OCI-LY1 (cell line): Measurements from ENCODE around the gene EMID1.

Experiments used
- H2AFZ ChIP-seq: fragments of 200-600 bp; sonication (generic), shearing (Covaris generic); 2 replicates; pipeline ENCODE4 v1.6.0; 2014; ENCODE audit warnings: antibody characterized with exemption, mild to moderate bottlenecking, low read length
- H3F3A ChIP-seq: fragments of 200-600 bp; sonication (generic), shearing (Covaris generic); 2 replicates; pipeline ENCODE4 v1.6.0; 2014; ENCODE audit warnings: mild to moderate bottlenecking, antibody characterized with exemption, low read length, moderate library complexity; ENCODE audit not compliant: insufficient read depth
- H3K27ac ChIP-seq: fragments of 200-600 bp; sonication (generic); 2 replicates; pipeline ENCODE4 v1.5.1; 2014; ENCODE audit warnings: low read length, mixed run types, mild to moderate bottlenecking, low read depth; ENCODE audit not compliant: poor library complexity, severe bottlenecking
- H3K27me3 ChIP-seq: fragments of 200-600 bp; sonication (generic); 2 replicates; pipeline ENCODE4 v1.6.0; 2014; ENCODE audit warnings: antibody characterized with exemption, mild to moderate bottlenecking, low read length, moderate library complexity; ENCODE audit not compliant: insufficient read depth
- H3K36me3 ChIP-seq: fragments of 200-600 bp; sonication (generic); 2 replicates; pipeline ENCODE4 v1.6.1; 2014; ENCODE audit warnings: mild to moderate bottlenecking, antibody characterized with exemption, low read length, moderate library complexity, mixed read lengths; ENCODE audit not compliant: insufficient read depth
- H3K4me1 ChIP-seq: fragments of 200-600 bp; sonication (generic); 2 replicates; pipeline ENCODE4 v1.5.1; 2014; ENCODE audit warnings: mild to moderate bottlenecking, low read length, moderate library complexity; ENCODE audit not compliant: insufficient read depth, severe bottlenecking
- H3K4me2 ChIP-seq: fragments of 200-600 bp; sonication (generic), shearing (Covaris generic); 2 replicates; pipeline ENCODE4 v1.6.1; 2014; ENCODE audit warnings: low read length
- H3K4me3 ChIP-seq: fragments of 200-600 bp; sonication (generic); 2 replicates; pipeline ENCODE4 v1.5.1; 2014; ENCODE audit warnings: low read length, low read depth, mild to moderate bottlenecking, mixed read lengths; ENCODE audit not compliant: poor library complexity, severe bottlenecking
- H3K79me2 ChIP-seq: fragments of 200-600 bp; shearing (Covaris generic); 2 replicates; pipeline ENCODE4 v1.6.1; 2016; ENCODE audit warnings: mixed run types, low read length, mixed read lengths; ENCODE audit not compliant: insufficient read depth
- H3K9ac ChIP-seq: fragments of 200-600 bp; sonication (generic), shearing (Covaris generic); 2 replicates; pipeline ENCODE4 v1.6.1; 2014; ENCODE audit warnings: mild to moderate bottlenecking, low read length, mixed read lengths
- H3K9me2 ChIP-seq: fragments of 200-600 bp; sonication (generic), shearing (Covaris generic); 2 replicates; pipeline ENCODE4 v1.6.1; 2014; ENCODE audit warnings: low read depth, mild to moderate bottlenecking, low read length, mixed read lengths
- H3K9me3 ChIP-seq: fragments of 200-600 bp; shearing (Covaris generic); 2 replicates; pipeline ENCODE4 v1.6.1; 2014; ENCODE audit warnings: low read length, mixed read lengths
- H4K20me1 ChIP-seq: fragments of 200-600 bp; sonication (generic), shearing (Covaris generic); 2 replicates; pipeline ENCODE4 v1.6.0; 2016; ENCODE audit warnings: mild to moderate bottlenecking, low read length; ENCODE audit not compliant: insufficient read depth
- EZH2 ChIP-seq: fragments of 200-600 bp; sonication (generic), shearing (Covaris generic); IDR thresholded peaks from 2 replicates; pipeline ENCODE4 v1.8.0; 2017; ENCODE audit warnings: borderline replicate concordance, mixed run types, mild to moderate bottlenecking, antibody characterized with exemption, low read length, moderate library complexity, mixed read lengths
- TF ChIP-seq, protein P1 (sequence below): fragments of 200-600 bp; sonication (generic), shearing (Covaris generic); IDR thresholded peaks from 2 replicates; pipeline ENCODE4 v1.5.1; 2017; ENCODE audit warnings: mild to moderate bottlenecking, antibody characterized with exemption, low read length, moderate library complexity, mixed read lengths

The EMID1 gene

DNA sequence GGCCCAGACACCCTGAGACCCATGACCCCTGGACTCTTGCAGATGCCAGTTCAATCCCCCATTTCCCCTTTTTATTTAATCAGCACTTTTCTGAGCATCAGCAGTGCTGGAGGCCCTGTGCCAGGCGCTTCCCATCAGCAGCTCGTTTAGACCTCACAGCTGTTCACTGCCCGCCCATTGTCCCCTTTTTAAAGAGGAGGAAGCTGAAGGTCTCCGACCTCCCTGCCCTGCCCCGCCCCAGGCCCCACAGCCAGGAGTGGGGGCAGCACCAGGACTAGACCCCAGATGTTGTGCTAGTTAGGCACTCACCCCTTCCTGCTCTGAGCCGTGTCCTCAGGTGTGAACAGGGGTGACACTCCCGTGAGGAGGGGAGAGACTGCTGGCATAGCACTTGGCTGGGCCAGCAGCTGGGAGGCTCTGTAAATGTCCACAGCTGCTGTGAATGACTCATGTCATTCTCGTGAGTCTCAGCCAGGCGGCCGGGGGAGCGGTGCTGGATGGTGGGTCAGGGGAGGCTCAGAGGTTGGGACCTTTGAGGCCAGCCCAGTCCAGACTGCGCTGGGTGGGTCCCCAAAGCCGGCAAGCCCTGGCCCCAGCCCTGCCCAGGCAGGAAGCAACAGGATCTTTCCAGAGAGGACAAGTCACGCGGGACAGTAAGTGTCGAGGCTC, 19.9 kb downstream of the EMID1 start:
- Histone ChIP-seq H3F3A (no peaks in the 10 kb centered on the region), H3K36me3 (no peaks in the 10 kb centered on the region), H3K4me1 (no peaks in the 10 kb centered on the region), H3K27ac (no peak overlapping the region), H3K79me2 (no peaks in the 10 kb centered on the region), H3K4me2 (no peak overlapping the region), H3K9ac (no peak overlapping the region), H3K9me2 (no peaks in the 10 kb centered on the region), H3K4me3 (no peak overlapping the region), H3K9me3 (no peaks in the 10 kb centered on the region), H4K20me1 (no peaks in the 10 kb centered on the region), H2AFZ (no peak overlapping the region), H3K27me3 (peaks cover 10% of the 10 kb centered on the region; the same call in 1 of the 2 replicates)
- no peak for TF ChIP-seq EZH2
- TF ChIP-seq, protein P1, sequence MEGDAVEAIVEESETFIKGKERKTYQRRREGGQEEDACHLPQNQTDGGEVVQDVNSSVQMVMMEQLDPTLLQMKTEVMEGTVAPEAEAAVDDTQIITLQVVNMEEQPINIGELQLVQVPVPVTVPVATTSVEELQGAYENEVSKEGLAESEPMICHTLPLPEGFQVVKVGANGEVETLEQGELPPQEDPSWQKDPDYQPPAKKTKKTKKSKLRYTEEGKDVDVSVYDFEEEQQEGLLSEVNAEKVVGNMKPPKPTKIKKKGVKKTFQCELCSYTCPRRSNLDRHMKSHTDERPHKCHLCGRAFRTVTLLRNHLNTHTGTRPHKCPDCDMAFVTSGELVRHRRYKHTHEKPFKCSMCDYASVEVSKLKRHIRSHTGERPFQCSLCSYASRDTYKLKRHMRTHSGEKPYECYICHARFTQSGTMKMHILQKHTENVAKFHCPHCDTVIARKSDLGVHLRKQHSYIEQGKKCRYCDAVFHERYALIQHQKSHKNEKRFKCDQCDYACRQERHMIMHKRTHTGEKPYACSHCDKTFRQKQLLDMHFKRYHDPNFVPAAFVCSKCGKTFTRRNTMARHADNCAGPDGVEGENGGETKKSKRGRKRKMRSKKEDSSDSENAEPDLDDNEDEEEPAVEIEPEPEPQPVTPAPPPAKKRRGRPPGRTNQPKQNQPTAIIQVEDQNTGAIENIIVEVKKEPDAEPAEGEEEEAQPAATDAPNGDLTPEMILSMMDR: no peak

DNA sequence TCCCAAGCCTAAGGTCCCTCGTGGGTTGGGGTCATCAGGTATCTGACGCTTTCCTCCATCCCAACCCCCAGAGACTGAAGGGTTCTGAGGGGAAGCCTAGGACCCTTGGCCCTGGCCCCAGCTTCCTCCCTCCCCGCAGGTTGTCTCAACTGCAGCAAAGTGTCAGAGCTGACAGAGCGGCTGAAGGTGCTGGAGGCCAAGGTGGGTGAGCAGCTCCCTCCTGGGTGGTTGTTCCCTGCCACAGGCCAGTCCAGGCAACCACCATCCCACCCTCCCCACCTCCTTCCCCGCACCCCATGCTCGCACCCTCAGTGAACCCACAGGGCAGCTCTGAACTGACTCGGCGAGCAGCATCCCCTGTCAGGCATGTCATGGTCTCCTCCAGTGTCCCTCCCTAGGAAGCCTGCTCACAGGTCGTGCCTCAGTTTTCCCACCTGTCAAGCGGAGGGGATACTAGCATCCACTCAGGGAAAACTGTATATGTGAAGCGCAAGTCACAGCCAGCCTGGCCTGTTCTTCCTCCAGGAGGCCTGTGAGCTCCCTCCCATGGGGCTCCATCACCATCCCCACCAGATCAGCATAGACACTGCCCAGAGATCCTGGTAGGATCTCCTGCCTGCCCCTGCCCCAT, 20.8 kb downstream of the EMID1 start:
- TF ChIP-seq EZH2: no peak
- TF ChIP-seq, protein P1: no peak
- Histone ChIP-seq H3K9me2 (no peaks in the 10 kb centered on the region), H3K9ac (no peak overlapping the region), H4K20me1 (no peaks in the 10 kb centered on the region), H3K27me3 (peaks cover 10% of the 10 kb centered on the region; the same call in 1 of the 2 replicates), H3F3A (no peaks in the 10 kb centered on the region), H3K79me2 (no peaks in the 10 kb centered on the region), H3K9me3 (no peaks in the 10 kb centered on the region), H3K27ac (no peak overlapping the region), H3K36me3 (no peaks in the 10 kb centered on the region), H3K4me2 (no peak overlapping the region), H3K4me3 (no peak overlapping the region), H2AFZ (no peak overlapping the region), H3K4me1 (no peaks in the 10 kb centered on the region)

DNA sequence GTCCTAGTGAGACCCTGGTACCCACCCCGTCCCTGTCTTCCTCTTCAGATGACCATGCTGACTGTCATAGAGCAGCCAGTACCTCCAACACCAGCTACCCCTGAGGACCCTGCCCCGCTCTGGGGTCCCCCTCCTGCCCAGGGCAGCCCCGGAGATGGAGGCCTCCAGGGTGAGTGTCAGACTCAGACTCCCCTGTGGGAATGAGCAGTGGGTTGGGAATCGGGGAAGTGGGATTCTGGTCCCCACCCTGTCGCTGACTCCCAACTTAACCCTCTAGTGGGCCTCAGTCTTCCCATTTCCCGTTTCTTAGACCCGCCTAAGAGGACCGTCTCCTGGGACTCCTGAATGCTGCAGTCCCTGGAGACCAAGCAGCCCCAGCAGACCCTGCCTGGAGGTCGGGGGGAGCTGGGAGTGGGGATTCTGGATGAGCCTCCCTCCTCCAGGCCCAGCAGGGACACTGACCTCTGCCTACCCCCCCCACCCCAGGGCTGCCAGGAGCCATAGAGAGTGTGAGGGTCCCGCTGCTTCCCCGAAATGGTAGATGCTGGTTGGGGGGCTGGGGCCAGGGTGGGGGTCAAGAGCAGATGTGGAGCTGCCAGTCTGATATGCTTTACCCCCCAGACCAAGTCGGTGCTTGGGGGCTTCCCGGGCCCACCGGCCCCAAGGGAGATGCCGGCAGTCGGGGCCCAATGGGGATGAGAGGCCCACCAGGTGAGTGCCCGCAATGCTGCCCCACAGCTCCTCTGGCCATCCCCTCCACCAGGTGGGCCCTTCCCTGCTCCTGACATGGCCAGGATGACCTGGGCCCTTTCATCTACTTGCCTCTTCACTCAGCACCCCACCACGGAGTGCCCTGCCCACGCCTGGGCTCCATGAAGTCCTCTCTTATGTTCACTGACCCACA, 25.5 kb downstream of the EMID1 start:
- Histone ChIP-seq H3K79me2 (no peaks in the 10 kb centered on the region), H3K36me3 (no peaks in the 10 kb centered on the region), H2AFZ (no peak overlapping the region), H3F3A (no peaks in the 10 kb centered on the region), H3K4me2 (no peak overlapping the region), H3K9me3 (no peaks in the 10 kb centered on the region), H3K4me3 (no peak overlapping the region), H3K27ac (no peak overlapping the region), H4K20me1 (no peaks in the 10 kb centered on the region), H3K27me3 (0 out of 2 replicates have a peak, but pooled peaks cover 4% of the 10 kb centered on the region), H3K9me2 (no peaks in the 10 kb centered on the region), H3K4me1 (no peaks in the 10 kb centered on the region), H3K9ac (no peak overlapping the region)
- TF ChIP-seq, protein P1: no peak
- no peak for TF ChIP-seq EZH2
